ENCODE data around the gene MRPS22.

The MRPS22 gene

GRCh38 chr3:139338405-139338804 is 5.4 kb upstream of the MRPS22 start:
- no peak overlapping the region for H3K9ac ChIP-seq
- no peaks in the 10 kb centered on the region for H3K79me2 ChIP-seq
- H3K4me1 ChIP-seq: no peaks in the 10 kb centered on the region
- H3K4me2 ChIP-seq (ENCODE audit: low read length): no peak overlapping the region
- H3K9me3 ChIP-seq (ENCODE audit: control insufficient read depth, low read length): no peaks in the 10 kb centered on the region
- TF ChIP-seq CTCF (IDR thresholded peaks at IDR 0.05): no peak
- no peak overlapping the region for H3K27ac ChIP-seq
- H3K36me3 ChIP-seq (ENCODE audit: control insufficient read depth, insufficient read depth, low read length): no peaks in the 10 kb centered on the region
- H3K27me3 ChIP-seq (ENCODE audit: control insufficient read depth, insufficient read depth, low read length): no peaks in the 10 kb centered on the region
- H2AFZ ChIP-seq: no peak overlapping the region
- H3K4me3 ChIP-seq (ENCODE audit: low read depth, low read length): no peak overlapping the region

GRCh38 chr3:139339219-139339906 is 4.5 kb upstream of the MRPS22 start:
- Histone ChIP-seq H3K9ac (no peak overlapping the region), H3K4me2 (ENCODE audit: low read length) (no peak overlapping the region), H3K79me2 (peaks cover 5% of the 10 kb centered on the region), H3K9me3 (ENCODE audit: control insufficient read depth, low read length) (no peaks in the 10 kb centered on the region), H3K27me3 (ENCODE audit: control insufficient read depth, insufficient read depth, low read length) (no peaks in the 10 kb centered on the region), H2AFZ (no peak overlapping the region), H3K4me3 (ENCODE audit: low read depth, low read length) (no peak overlapping the region), H3K4me1 (no peaks in the 10 kb centered on the region), H3K27ac (no peak overlapping the region), H3K36me3 (ENCODE audit: control insufficient read depth, insufficient read depth, low read length) (no peaks in the 10 kb centered on the region)
- no peak for TF ChIP-seq CTCF (IDR thresholded peaks at IDR 0.05)

- H3K9me3 ChIP-seq (ENCODE audit: control insufficient read depth, low read length): no peaks in the 10 kb centered on the region
- H3K79me2 ChIP-seq: peaks cover 12% of the 10 kb centered on the region
- no peak overlapping the region for H3K27ac ChIP-seq
- H2AFZ ChIP-seq: no peak overlapping the region
- no peaks in the 10 kb centered on the region for H3K27me3 ChIP-seq (ENCODE audit: control insufficient read depth, insufficient read depth, low read length)
- no peak overlapping the region for H3K4me3 ChIP-seq (ENCODE audit: low read depth, low read length)
- no peak for TF ChIP-seq CTCF (IDR thresholded peaks at IDR 0.05)
- H3K9ac ChIP-seq: no peak overlapping the region
- no peak overlapping the region for H3K4me2 ChIP-seq (ENCODE audit: low read length)
- peaks cover 11% of the 10 kb centered on the region for H3K4me1 ChIP-seq
- no peaks in the 10 kb centered on the region for H3K36me3 ChIP-seq (ENCODE audit: control insufficient read depth, insufficient read depth, low read length)
These were observed 3.0 kb upstream of the MRPS22 start for GRCh38 chr3:139340784-139341183.

GRCh38 chr3:139342054-139342453 is 1.8 kb upstream of the MRPS22 start:
- H3K79me2 ChIP-seq: peaks cover 12% of the 10 kb centered on the region
- no peak overlapping the region for H3K4me3 ChIP-seq (ENCODE audit: low read depth, low read length)
- no peaks in the 10 kb centered on the region for H3K36me3 ChIP-seq (ENCODE audit: control insufficient read depth, insufficient read depth, low read length)
- H3K4me2 ChIP-seq (ENCODE audit: low read length): no peak overlapping the region
- H3K4me1 ChIP-seq: peaks cover 12% of the 10 kb centered on the region
- TF ChIP-seq CTCF (IDR thresholded peaks at IDR 0.05): no peak
- H2AFZ ChIP-seq: no peak overlapping the region
- no peak overlapping the region for H3K9ac ChIP-seq
- H3K27me3 ChIP-seq (ENCODE audit: control insufficient read depth, insufficient read depth, low read length): no peaks in the 10 kb centered on the region
- no peaks in the 10 kb centered on the region for H3K9me3 ChIP-seq (ENCODE audit: control insufficient read depth, low read length)
- H3K27ac ChIP-seq: no peak overlapping the region

GRCh38 chr3:139346771-139347170 is 3.0 kb downstream of the MRPS22 start:
- Histone ChIP-seq H3K4me2 (ENCODE audit: low read length) (no peak overlapping the region), H3K79me2 (peaks cover 12% of the 10 kb centered on the region), H3K4me3 (ENCODE audit: low read depth, low read length) (no peak overlapping the region), H3K9me3 (ENCODE audit: control insufficient read depth, low read length) (no peaks in the 10 kb centered on the region), H3K27ac (no peak overlapping the region), H3K36me3 (ENCODE audit: control insufficient read depth, insufficient read depth, low read length) (no peaks in the 10 kb centered on the region), H3K4me1 (peaks cover 12% of the 10 kb centered on the region), H3K27me3 (ENCODE audit: control insufficient read depth, insufficient read depth, low read length) (no peaks in the 10 kb centered on the region), H3K9ac (no peak overlapping the region), H2AFZ (no peak overlapping the region)
- no peak for TF ChIP-seq CTCF (IDR thresholded peaks at IDR 0.05)
